RCC 7860 (cell line): Measurements from ENCODE around the gene BRSK2.
"Not testable (repeated sequence)": the region's sequence is repeated elsewhere in the genome, so short reads cannot be mapped to it uniquely, and the experiment has no call there.

Experiments
- DNase-seq: peaks from one replicate; pipeline ENCODE4 v3.0.0-alpha.2; 2015; ENCODE audit warnings: low spot score
- FAIRE-seq: peaks from 2 replicates; lab custom pipeline; 2012; peaks lifted over from hg19 to GRCh38; lab: Jason Lieb, UNC

BRSK2 gene

GRCh38 chr11:1433568-1433967 is 43.8 kb downstream of the BRSK2 start:
- FAIRE-seq = no peak
- no peak for DNase-seq

DNA sequence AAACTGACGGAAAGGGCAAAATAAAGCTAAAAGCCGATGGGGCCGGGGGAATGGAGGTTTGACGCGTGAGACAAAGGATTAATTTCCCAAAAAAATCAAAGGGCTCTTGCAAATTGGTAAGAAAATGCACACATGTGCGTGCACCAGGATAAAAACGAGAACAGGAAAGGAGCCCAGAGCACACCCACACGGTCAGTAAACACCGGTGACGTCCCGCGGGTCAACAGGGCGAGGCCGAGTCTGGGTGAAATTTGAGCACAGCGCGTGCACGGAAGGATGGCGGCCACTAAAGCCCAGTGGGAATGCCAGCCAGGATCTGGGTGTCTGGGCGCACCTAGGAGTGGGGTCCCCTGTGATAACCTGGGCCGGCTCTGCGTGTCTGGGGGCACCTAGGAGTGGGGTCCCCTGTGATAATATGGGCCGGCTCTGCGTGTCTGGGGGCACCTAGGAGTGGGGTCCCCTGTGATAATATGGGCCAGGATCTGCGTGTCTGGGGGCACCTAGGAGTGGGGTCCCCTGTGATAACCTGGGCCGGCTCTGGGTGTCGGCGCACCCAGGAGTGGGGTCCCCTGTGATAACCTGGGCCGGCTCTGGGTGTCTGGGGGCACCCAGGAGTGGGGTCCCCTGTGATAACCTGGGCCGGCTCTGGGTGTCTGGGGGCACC is 44.4 kb downstream of the BRSK2 start:
- FAIRE-seq (no peak), DNase-seq (no peak)

DNA sequence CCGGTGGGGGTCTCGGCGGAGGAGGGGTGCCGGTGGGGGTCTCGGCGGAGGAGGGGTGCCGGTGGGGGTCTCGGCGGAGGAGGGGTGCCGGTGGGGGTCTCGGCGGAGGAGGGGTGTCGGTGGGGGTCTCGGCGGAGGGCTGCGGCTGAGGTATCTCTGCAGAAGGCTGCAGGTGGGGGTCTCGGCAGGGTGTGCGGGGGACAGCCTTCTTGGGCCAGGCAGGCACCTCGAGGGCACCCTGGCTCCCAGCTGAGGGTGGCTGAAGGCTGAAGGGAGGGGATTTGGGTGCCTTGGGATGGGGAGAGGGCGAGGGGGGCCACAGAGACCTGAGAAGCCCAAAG is 45.7 kb downstream of the BRSK2 start:
- FAIRE-seq = not testable (repeated sequence)

DNA sequence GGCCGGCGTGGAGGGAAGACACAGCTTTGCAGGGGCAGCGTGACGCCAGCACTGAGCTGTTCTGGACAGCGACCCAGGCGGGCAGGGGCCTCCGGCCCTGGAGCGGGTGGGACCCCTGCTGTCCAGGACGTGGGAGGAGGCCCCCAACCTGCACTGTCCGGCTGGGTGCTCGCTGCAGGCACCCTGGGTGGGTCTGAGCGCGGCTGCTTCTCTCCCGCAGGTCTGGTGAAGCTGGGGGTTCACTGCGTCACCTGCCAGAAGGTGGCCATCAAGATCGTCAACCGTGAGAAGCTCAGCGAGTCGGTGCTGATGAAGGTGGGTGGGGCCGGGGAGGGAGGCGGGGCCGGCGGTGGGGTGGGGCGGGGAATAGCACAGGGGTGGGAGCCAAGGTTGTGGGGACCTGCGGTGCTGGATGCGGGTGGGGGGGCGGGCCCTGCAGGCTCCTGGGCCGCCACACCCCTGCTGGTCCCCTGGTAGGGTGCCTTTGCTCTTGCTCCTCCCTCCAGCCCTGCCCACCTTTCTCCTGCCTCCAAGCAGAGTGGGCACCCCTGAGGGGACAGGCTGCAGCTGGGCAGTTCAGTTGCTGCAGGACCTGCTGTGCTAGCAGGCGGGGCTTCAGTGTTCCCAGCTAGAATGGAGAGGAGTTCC is 46.2 kb downstream of the BRSK2 start:
- FAIRE-seq = no peak
- no peak for DNase-seq

More for the DNA sequence above, 45.7 kb downstream of the BRSK2 start:
- DNase-seq = not testable (repeated sequence)

GRCh38 chr11:1436468-1437039 is 46.8 kb downstream of the BRSK2 start:
- FAIRE-seq (no peak), DNase-seq (no peak)

DNA sequence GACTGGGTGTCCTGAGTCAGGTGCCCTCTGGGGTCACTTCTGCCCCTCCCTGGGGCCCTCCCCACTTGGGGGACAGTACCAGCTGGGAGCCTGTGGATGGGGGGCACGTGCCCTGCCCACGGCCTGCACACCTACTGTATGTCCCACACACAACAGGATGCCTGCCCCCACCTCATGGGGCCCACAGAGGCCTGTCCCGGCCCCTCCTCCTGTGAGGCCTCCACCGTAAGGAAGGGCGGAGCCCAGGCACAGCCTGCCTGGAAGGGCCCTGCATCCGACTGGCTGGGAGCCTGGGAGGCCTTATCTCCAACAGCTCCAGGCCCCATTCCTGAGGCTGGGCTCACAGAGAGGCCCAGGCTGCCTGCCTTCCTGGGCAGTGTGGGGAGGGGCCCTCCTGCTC is 47.8 kb downstream of the BRSK2 start:
- no peak for DNase-seq
- FAIRE-seq = no peak

GRCh38 chr11:1438261-1438966 is 48.7 kb downstream of the BRSK2 start:
- DNase-seq (no peak), FAIRE-seq (no peak)

DNA sequence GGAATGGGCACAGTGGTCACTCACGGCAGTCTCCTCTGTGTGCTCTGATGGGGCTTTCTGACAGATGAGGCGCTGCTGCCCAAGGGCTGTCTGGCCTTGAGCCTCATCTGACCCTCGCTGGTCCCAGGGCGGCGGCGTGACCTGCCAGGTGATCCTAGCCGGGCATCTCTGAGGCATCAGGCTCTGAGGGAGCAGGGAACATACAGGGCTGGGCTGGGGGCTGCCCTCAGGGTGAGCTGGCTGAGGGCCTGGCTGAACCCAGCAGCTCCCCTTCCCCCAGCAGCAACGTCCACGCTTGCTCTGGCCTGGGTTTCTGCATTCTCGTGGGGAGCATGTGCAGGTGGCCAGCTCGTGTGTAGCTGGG is 49.2 kb downstream of the BRSK2 start:
- DNase-seq (no peak), FAIRE-seq (no peak)

GRCh38 chr11:1439341-1439740 is 49.6 kb downstream of the BRSK2 start:
- FAIRE-seq (no peak), DNase-seq (no peak)

DNA sequence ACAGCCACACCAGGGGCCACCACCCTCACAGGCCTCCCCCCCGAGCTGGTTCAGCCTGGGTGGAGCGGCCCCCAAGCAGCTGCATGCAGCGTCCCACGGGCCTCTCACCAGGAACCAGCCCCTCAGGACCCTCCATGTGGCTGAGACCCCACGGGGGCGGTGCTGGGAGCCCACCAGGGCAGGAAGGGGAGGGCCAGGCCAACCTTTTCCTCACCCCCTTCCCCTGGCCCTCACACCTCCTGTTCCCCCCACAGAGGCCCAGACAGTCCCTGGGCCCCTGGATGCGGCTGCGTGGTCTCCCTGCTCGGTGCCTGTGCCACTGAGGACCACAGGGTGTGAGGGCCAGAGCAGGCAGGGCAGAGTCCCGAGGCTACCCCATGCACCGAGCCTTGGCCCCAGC is 50.3 kb downstream of the BRSK2 start:
- no peak for DNase-seq
- FAIRE-seq = no peak

GRCh38 chr11:1440496-1440895 is 50.8 kb downstream of the BRSK2 start:
- FAIRE-seq = no peak
- DNase-seq = no peak

- DNase-seq (no peak), FAIRE-seq (no peak)
Observed at GRCh38 chr11:1442163-1442562, 52.4 kb downstream of the BRSK2 start.

- no peak for DNase-seq
- no peak for FAIRE-seq
Observed at GRCh38 chr11:1442807-1443366, 53.2 kb downstream of the BRSK2 start.

- FAIRE-seq = no peak
Observed at GRCh38 chr11:1443737-1444136, 54.0 kb downstream of the BRSK2 start.

GRCh38 chr11:1444321-1444720 is 54.6 kb downstream of the BRSK2 start:
- FAIRE-seq (no peak), DNase-seq (no peak)

More at GRCh38 chr11:1443737-1444136, 54.0 kb downstream of the BRSK2 start:
- no peak for DNase-seq

DNA sequence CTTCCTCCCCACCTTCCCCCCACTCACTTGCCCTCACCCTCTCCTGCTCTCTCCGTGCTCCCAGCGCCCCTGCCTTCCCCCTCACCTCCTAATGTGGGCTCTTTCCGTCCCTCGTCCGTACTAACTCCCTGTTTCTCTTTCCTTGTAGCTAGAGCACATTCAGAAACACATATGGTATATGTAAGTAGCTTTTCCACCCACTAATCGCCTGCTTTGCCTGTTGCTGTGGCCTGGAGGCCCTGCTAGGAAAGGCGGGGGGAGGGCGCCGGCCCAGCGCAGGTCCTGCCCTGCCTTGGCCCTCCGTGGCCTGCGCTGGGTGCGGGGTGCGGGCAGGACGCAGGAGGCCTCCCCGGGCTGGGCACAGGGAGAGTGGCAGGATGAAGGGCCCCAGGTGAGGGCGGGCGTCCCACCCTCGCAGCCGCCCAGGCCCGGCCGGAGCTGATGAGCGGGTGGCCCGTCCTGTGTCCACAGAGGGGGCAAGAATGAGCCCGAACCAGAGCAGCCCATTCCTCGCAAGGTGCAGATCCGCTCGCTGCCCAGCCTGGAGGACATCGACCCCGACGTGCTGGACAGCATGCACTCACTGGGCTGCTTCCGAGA is 55.2 kb downstream of the BRSK2 start:
- FAIRE-seq = no peak

GRCh38 chr11:1445741-1446445 is 56.2 kb downstream of the BRSK2 start:
- no peak for DNase-seq
- no peak for FAIRE-seq

More for the DNA sequence above, 55.2 kb downstream of the BRSK2 start:
- DNase-seq = no peak

GRCh38 chr11:1446623-1447022 is 56.9 kb downstream of the BRSK2 start:
- DNase-seq (no peak), FAIRE-seq (no peak)

DNA sequence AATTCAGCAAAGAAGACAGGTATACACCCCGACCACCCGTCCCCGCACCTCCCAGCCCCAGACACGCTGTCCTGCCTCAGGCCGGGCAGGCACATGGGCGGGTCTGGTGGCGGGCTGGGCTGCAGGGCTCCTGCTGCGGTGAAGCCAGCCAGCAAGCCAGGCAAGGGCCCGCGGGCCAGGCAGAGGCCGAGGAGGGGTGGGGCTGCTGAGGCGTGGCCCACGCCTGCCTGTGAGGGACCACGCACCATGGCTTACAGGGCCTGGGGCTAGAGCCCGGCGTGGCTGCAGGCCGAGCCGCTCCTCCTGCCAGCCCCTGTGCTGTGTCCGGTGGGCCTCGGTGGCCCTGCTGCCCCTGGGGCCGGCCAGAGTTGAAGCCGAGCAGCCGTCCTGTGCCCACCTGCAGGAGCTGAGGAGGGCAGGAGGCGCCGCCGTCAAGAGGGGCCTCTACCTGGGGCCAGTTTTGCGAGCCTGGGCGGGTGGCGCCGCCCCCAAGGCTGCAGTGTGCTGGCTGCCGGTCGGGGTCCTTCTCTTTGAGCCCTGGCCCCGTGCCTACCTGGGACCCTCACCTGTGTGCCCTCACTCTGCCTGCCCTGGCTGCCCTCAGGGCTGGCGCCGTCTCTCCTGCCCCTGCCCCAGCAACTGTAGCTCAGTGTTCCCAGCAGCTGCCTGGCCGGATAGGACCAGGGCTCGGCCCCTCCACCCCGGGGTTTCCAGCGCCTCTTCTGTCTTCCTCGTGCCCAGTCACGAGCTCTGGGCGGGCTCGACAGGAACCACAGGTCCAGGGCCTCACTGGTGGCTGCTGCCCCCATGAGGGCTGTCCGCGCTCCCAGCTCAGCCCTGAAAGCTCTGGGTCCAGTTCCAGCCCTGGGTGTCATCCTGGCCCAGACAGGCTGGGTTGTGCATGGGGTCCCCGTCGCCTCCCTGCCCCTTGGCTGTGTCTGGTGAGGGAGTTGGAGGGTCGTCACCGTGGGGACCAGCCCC is 58.4 kb downstream of the BRSK2 start:
- no peak for FAIRE-seq
- DNase-seq = no peak
